GM18858 (cell line): ENCODE data around the gene TXNRD2.

ENCODE experiments used
- ATAC-seq: cut with Tn5 transposase; IDR thresholded peaks from one replicate; pipeline ENCODE4 v1.9.1; 2021; ENCODE audit not compliant: unreplicated experiment

TXNRD2 gene

GRCh38 chr22:19941365-19942082 lies at the start of gene TXNRD2, which contains the start of gene COMT:
Gene TXNRD2, minus strand, starts transcription at chr22:19941818. Its CDS starts 15 bp downstream, at chr22:19941803.
Gene COMT, plus strand, starts transcription at chr22:19941772. Its CDS starts 20,755 bp downstream, at chr22:19962527.
- no peak for ATAC-seq

GRCh38 chr22:19991395-19991644 lies 49.7 kb upstream of the TXNRD2 start:
- no peak for ATAC-seq

DNA sequence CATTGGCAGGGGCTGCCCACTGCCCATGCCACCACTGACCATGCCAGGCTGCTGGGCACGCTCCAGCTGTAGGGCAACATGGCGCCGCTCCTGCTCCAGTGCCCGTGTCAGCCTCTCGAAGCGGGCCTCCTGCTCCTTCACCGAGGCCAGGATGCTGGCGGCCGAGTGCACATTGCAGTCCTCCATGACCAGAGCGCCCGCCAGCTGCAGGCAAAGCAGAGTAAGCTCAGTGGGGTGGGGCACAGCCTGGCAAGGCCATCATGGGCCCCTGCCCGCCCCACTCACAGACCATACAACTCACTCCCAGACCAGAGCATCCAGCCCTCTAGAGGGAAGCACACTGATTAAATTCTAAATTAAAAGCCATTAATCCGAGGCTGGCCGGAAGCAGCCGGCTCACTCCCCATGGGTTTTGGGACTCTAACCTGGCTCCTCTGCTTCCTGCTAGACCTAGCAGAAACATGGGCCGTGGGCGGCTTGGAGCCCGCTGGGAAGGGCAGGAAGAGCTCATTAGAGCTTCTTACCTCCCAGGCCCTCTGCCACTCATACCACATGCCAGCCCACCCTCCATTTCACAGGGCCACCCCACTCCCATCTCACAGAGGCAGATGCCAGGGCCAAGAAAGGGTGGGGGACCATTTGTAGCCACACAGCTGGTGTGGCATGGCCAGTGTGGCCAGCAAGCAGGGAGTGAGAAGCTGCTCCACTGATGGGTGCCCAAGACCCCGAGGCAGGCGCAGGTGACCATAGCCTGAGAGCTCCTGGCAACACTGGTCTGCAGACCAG lies 49.2 kb upstream of the TXNRD2 start:
- no peak for ATAC-seq

- no peak for ATAC-seq
These were observed 48.6 kb upstream of the TXNRD2 start for GRCh38 chr22:19990188-19990587.

- ATAC-seq: no peak
These were observed 48.1 kb upstream of the TXNRD2 start for GRCh38 chr22:19989725-19990067.

- no peak for ATAC-seq
These were observed 47.5 kb upstream of the TXNRD2 start for GRCh38 chr22:19988965-19989724.

DNA sequence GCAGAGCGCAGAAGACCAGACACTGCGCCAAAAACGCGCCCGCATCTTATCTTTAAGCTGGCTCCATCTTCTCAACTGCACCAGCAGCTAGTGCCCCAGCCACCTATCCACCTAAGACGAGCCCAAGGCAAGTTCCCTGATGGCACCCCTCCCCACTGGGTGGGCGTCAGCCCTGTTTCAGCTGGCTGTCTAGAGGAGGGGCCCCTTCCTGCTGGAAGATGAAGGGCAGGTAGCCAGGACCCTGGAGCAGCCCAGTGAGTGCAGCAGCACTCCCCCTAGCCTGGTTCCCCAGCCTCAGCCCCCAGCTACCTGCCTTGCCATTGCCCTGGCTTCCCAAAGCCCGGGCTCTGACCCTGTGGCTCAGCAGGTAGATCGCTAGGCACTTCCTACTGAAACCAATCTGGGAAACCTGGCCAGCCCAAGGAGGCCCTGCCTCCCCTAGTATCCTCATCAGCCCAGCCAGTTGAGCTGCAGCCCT lies 46.8 kb upstream of the TXNRD2 start:
- no peak for ATAC-seq

DNA sequence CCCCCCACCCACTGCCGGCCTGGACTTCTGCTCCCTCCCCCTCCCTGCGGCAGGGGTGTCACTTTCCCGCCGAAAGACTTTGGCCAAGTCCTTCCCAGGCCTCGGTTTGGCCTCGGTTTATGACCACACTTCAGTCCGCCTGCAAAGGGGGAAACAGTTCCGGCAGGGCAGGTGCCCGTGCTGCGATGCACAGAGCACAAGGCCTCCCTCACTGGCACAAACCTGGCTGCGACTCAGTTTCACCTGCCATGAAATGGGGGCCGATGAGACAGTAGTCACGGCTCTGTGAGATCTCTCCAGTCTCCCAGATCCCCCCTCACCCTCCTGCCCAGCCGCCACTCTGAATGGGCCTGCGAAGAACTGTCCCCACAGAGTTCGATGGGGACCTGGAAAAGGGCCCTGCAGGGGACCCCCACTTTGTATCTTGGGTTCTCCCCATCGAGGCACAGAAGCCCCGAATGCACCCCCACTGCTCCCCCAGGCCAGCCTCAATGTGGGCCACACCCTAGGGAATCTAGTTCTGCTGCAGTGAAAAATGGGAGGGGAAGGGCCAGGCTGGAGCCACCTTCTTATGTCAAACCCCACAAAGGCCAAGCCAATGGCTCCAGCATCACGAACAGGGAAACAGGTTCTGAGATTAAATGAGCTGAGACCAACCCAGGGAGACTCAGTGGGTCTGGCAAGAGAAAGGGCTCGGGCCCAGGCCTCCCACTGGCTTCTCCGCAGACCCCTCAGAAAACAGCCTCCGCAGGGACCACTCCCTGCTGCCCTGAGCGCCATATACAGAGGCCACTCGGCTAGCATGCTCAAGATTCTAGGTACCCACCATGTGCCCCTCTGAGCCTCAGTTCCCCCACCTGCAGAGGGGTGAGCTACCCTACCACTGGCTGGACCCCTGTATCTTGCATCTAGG lies 46.0 kb upstream of the TXNRD2 start:
- no peak for ATAC-seq

DNA sequence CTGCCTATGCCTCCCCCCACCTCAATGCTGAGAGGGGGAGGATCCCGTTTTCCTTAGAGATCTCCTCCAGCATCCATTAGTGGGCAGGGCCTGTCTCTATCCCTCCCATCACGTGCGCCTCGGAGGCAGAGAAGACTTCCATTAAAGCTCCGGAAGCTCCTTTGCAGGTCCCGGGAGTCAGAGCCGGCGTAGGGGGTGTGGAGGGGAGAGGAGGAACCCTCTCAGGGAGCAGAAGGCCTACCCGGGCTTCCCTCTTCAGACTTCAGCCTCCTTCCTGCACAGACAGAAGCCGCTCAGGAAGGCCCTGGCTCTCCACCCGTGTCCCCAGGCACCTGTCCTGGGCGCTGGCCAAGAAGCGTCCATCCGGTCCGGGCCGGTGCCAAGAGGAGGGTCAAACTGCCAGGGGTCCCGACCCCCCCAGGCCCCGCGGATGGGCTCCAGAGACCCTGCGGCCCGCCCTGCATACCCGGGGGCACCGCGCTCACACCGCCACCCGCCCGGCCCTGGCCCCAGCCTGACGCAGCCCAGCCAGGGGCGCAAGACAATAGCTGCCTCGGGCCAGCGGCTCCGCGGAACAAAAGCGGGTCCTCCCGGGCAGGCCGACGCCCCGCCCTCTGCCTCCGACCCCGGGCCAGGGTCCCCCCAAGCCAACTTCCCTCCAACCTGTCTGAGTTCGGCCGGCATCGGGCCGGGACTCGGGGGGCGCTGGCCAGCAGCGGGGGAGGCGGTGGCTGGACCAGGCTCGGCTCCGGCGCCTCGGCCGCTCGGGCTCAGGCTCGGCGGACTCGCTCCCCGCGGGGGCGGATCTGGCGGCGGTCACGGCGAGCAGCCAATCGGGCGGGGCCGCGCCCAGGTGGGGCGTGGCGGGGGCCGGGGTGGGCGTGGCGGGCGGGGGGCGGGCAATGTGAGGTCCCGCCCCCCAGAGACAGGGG lies 45.1 kb upstream of the TXNRD2 start:
- no peak for ATAC-seq

DNA sequence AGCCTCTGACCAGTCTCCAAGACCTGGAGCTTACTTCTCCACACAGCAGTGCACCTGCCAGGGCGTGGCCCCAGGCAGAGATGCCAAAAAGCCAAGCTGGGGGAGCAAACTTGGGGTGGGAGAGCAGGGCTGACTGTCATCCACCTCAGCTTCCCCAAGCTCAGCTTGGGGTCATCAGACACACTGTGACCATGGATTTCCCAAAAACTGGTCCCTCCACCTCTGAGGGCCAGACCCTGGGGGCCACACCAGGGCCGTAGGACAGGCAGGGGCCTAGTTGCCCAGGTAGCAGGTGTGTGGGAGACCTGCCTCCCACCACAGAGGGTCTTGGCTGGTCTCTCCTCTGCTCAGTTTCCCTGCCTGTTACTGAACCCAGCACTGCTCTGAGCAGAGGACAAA lies 44.4 kb upstream of the TXNRD2 start:
- no peak for ATAC-seq

DNA sequence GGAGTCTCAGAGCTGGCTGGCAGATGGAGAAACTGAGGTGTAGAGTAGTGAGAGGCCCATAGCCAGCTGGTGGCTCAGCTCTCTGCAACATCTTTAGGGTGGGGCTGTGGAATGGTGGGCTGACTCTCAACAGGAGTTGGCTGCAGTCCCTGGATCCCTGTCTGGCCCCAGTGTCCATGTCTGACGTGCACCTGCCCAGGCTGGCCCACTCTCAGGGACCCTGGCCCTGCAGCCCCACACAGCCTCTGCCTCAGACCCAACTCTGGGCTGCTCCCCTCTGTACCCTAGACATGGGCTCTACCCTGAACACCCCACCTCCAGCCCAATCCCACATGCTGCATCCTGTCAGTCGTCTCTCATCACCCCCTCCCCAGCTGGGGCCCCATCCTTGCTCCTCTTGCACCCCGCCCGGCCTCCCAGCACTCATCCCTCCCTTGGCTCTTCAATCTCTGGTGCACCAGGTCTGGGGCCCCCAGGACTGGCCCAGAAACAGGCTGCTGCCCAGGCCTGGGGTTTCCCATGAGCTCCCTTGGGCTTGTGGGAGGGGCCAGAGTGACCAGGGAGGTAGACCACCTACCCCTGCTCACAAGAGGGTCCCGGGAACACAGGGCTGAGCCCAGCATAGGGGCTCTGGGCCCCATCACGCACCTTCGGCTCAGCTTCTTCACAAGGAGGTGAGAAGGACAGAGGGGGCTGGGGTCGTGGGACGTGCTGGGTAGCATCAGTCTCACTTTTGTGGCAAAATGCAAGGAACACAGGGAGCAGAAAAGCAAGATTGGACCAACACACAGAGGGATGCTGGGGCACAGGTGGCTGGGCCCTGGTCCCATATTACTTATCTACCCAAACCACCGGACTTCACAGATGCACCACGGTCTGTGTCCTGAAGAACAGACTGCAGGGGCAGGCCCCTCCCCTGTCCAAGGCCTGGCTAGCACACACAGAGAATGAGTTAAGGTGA lies 43.5 kb upstream of the TXNRD2 start:
- ATAC-seq: no peak

DNA sequence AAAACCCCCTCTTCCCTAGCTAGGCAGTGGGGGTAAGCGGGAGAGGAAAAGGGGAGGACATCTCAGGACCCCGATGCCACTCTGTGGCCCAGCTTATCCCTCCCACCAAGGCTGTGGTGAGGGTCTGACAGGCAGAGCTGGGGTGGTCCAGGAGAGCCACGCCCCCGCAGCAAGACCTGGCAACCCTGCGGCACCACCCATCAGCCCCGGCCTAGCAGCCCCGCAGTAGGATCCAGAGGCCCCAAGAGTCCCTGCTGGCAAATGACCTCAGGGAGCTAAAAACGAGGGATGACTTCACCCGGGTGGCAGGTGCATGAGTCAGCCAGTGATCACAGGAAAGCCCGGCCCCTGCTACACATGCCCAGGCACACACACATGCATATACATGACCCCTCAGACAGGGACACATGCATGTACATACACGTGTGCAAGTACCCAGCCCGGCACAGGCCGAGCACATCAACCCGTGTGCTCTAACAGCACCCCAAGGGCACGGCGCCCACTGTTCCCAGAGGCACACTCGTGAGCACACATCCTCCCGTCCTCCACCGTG lies 42.7 kb upstream of the TXNRD2 start:
- no peak for ATAC-seq

GRCh38 chr22:19983741-19984140 lies 42.1 kb upstream of the TXNRD2 start:
- ATAC-seq: no peak

DNA sequence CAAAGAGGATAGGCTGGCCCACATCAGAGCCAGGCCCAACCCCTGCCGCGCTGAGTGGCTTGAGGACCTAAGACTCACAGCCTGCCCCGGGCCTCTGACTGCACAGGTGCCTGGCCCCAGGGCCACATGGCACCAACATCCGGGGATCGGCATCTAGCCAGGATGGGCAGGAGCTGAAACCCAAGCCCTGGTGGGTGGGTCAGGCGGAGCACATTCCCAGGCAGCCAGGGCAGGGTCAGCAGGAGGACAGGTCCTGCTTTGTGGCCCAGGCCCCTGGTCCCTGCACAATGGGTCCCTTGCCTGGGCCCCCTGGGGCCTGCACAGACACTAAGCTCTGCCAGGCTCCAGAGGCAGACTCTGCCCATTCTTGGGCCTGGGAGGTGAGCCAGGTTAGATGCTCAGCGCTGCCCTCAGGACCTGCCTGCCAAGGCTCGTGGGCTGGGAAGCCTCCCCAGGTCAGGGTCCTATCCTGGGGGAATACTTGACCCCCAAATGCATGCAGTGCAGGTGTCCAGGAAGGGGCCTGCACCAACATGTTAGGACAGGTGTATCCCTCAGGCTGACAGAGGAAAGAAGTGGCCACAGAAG lies 41.5 kb upstream of the TXNRD2 start:
- ATAC-seq: no peak

DNA sequence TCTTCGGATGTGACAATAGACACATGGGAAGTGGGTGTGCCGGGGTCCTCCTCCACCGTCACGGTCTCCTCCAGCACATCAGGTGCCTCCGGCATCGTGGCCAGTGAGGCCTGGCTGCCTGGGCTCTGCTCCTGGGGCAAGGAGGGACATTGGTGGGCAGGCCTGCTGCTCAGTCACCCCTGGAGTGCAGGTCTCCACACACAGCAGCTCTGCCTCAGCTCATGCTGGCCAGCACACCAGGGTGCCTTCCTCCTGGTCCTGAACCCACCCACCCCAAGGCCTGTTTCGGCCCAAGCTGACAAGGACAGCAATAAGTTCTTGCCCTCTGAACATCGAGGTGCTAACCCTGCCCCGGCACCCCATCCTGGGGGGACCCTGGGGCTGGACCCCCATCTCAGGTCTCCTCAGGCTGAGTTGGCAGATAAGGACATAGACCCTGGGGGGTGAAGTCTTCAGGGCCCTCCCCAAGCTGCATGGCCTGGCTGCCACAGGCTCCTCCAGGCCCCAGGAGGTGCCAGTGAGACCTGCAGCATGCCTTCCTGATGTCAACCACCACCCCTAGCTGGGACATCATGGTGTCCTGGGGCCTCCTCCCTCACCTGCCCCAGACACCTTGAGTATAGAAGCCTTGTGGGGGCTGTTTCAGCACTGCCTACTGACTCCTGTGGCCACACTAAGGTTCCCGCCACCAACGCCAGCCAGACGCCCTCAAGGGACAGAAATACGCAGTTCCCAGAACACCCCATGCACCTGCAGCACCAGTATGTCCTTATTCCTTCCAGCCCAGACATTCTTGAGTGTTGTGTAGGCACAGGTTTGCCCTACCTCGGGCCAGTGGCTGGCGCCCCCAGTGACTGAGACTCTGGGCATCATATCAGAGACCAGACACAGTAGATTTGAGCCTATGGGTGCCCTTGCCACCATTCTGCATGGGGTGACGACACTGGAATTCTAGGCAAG lies 40.6 kb upstream of the TXNRD2 start:
- ATAC-seq: no peak

DNA sequence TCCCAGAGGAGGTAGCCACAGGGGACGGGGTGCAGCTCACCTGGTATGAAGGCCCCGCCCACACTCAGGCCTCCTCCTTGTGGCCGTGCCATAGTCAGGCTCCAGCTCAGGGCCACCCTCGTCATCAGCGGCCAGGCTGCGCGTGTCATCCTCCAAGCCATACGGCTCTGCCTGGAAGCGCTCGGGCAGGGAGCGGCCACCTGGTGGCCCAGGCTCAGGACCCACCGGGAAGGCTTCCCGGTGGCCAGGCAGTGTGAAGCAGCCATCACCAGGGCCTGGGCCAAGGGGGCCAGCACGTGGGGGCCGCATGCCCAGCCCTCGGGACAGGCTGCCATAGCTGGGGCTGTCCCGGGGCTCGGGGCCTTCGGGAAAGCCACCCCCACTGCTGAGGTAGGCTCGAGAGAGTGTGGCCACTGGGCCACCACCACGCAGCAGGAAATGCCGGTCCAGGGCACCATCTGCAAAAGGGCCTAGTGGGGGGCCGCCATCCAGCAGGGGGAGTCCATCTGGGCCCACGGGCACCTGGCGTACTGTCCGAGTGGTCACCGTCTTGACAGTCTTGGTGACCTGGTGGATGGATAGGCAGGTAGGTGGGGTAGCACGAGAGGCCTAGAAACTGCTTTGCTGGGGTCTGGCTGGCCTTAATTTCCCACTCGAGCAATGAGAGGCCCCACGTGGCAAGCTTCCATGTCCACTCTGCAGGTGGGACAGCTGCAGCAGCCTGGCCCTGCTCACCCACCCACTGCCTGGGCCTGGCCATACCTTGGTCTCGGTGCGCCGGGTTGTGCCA lies 39.7 kb upstream of the TXNRD2 start:
- ATAC-seq: no peak
